GM12878 (cell line): ENCODE measurements around the gene ATXN1. TPM values are rescaled to one million over a fixed set of nuclear protein-coding genes. Genes with fewer than 3 reads are reported as not detected.

Experiments
- ATAC-seq: fragments of 200-7000 bp; cut with Tn5 transposase; 3 replicates; pipeline ENCODE4 v1.9.1; 2020; ENCODE audit warnings: mild to moderate bottlenecking, moderate library complexity
- BruUV-seq: library from RNA; stranded (reverse); fragments of 400-500 nt; replicated peaks from 2 replicates; lab custom pipeline; 2021; lab: Mats Ljungman, UMichigan
- CTCF ChIA-PET: fragments of 300-600 bp; sonication (Branson Sonifier 250); formaldehyde crosslinking; extraction: SDS; loops from one replicate; lab custom pipeline; 2021; ENCODE audit warnings: inconsistent platforms; lab: Yijun Ruan, JAX
- POLR2A ChIA-PET: fragments of 350-600 bp; formaldehyde crosslinking; extraction: SDS; loops from one replicate; lab custom pipeline; 2021; ENCODE audit warnings: inconsistent platforms; lab: Charles Lee
- RAD21 ChIA-PET: fragments of 300-600 bp; sonication (Branson Sonifier 250); formaldehyde crosslinking; loops from one replicate; lab custom pipeline; 2023; ENCODE audit warnings: antibody characterized with exemption; ENCODE audit not compliant: unreplicated experiment; lab: Charles Lee
- SMC1A ChIA-PET: fragments of 300-600 bp; sonication (Branson Sonifier 250); formaldehyde crosslinking; loops from one replicate; lab custom pipeline; 2023; ENCODE audit not compliant: unreplicated experiment, uncharacterized antibody; lab: Charles Lee
- DNase-seq: peaks from one replicate; pipeline ENCODE4 v3.0.0-alpha.2; 2011; ENCODE audit warnings: low read depth, low spot score
- FAIRE-seq: peaks from 3 replicates; lab custom pipeline; 2011; peaks lifted over from hg19 to GRCh38; lab: Jason Lieb, UNC
- H2AFZ ChIP-seq: 2 replicates; pipeline ENCODE4 v1.6.0; 2011; ENCODE audit warnings: low read depth, low read length, control low read depth; ENCODE audit not compliant: control insufficient read depth
- H3K27ac ChIP-seq: 2 replicates; pipeline ENCODE4 v1.5.1; 2011; ENCODE audit warnings: control low read depth; ENCODE audit not compliant: control insufficient read depth, insufficient read depth
- H3K27me3 ChIP-seq, 2 experiments: replicated peaks in 1 of 2; 2 replicates each; pipeline versions ENCODE4 v1.6.0 to v1.6.1; 2011; ENCODE audit warnings: low read length in 1 of 2; ENCODE audit not compliant: control insufficient read depth in 2 of 2, insufficient read depth in 2 of 2
- H3K36me3 ChIP-seq, 2 experiments: 2 replicates each; pipeline ENCODE4 v1.5.1; 2011; ENCODE audit warnings: low read length in 1 of 2; ENCODE audit not compliant: control insufficient read depth in 2 of 2, insufficient read depth in 2 of 2
- H3K4me1 ChIP-seq: 2 replicates; pipeline ENCODE4 v1.6.1; 2011; ENCODE audit warnings: mild to moderate bottlenecking, low read length, moderate library complexity, mixed read lengths; ENCODE audit not compliant: control insufficient read depth, insufficient read depth
- H3K4me2 ChIP-seq: 2 replicates; pipeline ENCODE4 v1.6.0; 2011; ENCODE audit warnings: control low read depth; ENCODE audit not compliant: control insufficient read depth, insufficient read depth
- H3K4me3 ChIP-seq: fragments of 200-600 bp; sonication (generic); 2 replicates; pipeline ENCODE4 v1.5.1; 2016
- H3K79me2 ChIP-seq: 2 replicates; pipeline ENCODE4 v1.6.0; 2011; ENCODE audit warnings: low read length; ENCODE audit not compliant: control insufficient read depth, insufficient read depth
- H3K9ac ChIP-seq: 2 replicates; pipeline ENCODE4 v1.8.0; 2011; ENCODE audit warnings: low read length, control low read depth, mixed read lengths; ENCODE audit not compliant: control insufficient read depth, insufficient read depth
- H3K9me3 ChIP-seq: replicated peaks from 3 replicates; pipeline ENCODE4 v1.5.1; 2011; ENCODE audit warnings: mild to moderate bottlenecking, low read length; ENCODE audit not compliant: control insufficient read depth, insufficient read depth
- H4K20me1 ChIP-seq: 2 replicates; pipeline ENCODE4 v1.6.0; 2011; ENCODE audit not compliant: control insufficient read depth, insufficient read depth
- BRCA1 ChIP-seq: IDR thresholded peaks from 2 replicates; pipeline ENCODE4 v1.6.1; 2011; ENCODE audit warnings: low read depth, low read length, improper control_type of control experiment
- CBX3 ChIP-seq: fragments of 200-600 bp; sonication (generic); IDR thresholded peaks from 2 replicates; pipeline ENCODE4 v1.6.1; 2016; ENCODE audit warnings: low read depth, borderline replicate concordance
- CBX5 ChIP-seq: sonication (generic); IDR thresholded peaks from 2 replicates; pipeline ENCODE4 v1.6.1; 2016; ENCODE audit warnings: low read depth, moderate library complexity, mild to moderate bottlenecking, inconsistent platforms
- CEBPB ChIP-seq, 2 experiments: fragments of 150-350 bp in 1 of 2; IDR thresholded peaks; 2 replicates each; pipeline ENCODE4 v1.6.1; 2012 to 2014; ENCODE audit warnings: low read depth in 2 of 2, low read length in 2 of 2, borderline replicate concordance in 1 of 2, inconsistent platforms in 1 of 2
- EED ChIP-seq: sonication (generic); IDR thresholded peaks from 2 replicates; pipeline ENCODE4 v1.6.1; 2016; ENCODE audit warnings: antibody characterized with exemption, low read depth
- EP300 ChIP-seq, 2 experiments: fragments of 150-350 bp in 1 of 2; IDR thresholded peaks; 2 replicates each; pipeline ENCODE4 v1.6.1; 2011 to 2012; ENCODE audit warnings: low read depth in 2 of 2, low read length in 2 of 2, borderline replicate concordance in 1 of 2, improper control_type of control experiment in 1 of 2, inconsistent platforms in 1 of 2; ENCODE audit not compliant: control insufficient read depth in 1 of 2
- HDAC2 ChIP-seq: fragments of 200-600 bp; sonication (generic); IDR thresholded peaks from 2 replicates; pipeline ENCODE4 v1.6.1; 2017
- KDM1A ChIP-seq: fragments of 200-600 bp; sonication (generic); IDR thresholded peaks from 2 replicates; pipeline ENCODE4 v1.6.1; 2016; ENCODE audit warnings: borderline replicate concordance
- MYB ChIP-seq: fragments of 150-350 bp; IDR thresholded peaks from 2 replicates; pipeline ENCODE4 v1.6.1; 2014; ENCODE audit warnings: mild to moderate bottlenecking, low read depth, low read length, borderline replicate concordance
- RAD21 ChIP-seq: IDR thresholded peaks from 2 replicates; pipeline ENCODE4 v1.6.1; 2011; ENCODE audit warnings: mild to moderate bottlenecking, low read depth, low read length, moderate library complexity; ENCODE audit not compliant: insufficient read depth
- ZBTB4 ChIP-seq: fragments of 450-650 bp; formaldehyde crosslinking; IDR thresholded peaks from 2 replicates; pipeline ENCODE4 v1.4.0; 2022; ENCODE audit warnings: mild to moderate bottlenecking, moderate library complexity
- WGBS: methylation state at CpG from one replicate; pipeline ENCODE4 v1.1.6; 2016; ENCODE audit warnings: low lambda C conversion rate; ENCODE audit not compliant: insufficient replicate concordance, insufficient coverage; ENCODE audit errors: missing lambda C conversion rate; 5-methylcytosine and 5-hydroxymethylcytosine counted together
- in situ Hi-C: fragments of 300-500 bp; cut with MboI; formaldehyde crosslinking; loops from 9 replicates; pipeline ENCODE4 v1.14.3; 2018; ENCODE audit warnings: mixed read lengths
- intact Hi-C: fragments of 100-400 bp; cut with micrococcal nuclease; formaldehyde crosslinking; loops from one replicate; pipeline ENCODE4 v1.14.2; 2022; ENCODE audit not compliant: unreplicated experiment
- polyA plus RNA-seq, 11 experiments: library from polyadenylated mRNA; depleted of rRNA in 4 of 11; unstranded in 6 of 11; stranded (reverse) in 5 of 11; fragments of >200 nt; fragmentation: Nextera tagmentation in 4 of 11; fragmentation: Illumina TruSeq in 1 of 11; extraction: Ambion mirVana in 4 of 11; extraction: Trizol in 1 of 11; gene quantifications; 1 replicate in 1 of 11; 2 replicates in 10 of 11; pipeline versions ENCODE4 v1.2.1 to v1.2.3, GENCODE V29; 2011 to 2016; ENCODE audit warnings: inconsistent platforms in 2 of 11, missing spikeins in 2 of 11, low read depth in 1 of 11
- total RNA-seq, 4 experiments: library from RNA; depleted of rRNA in 3 of 4; stranded (reverse); fragments of >200 nt in 3 of 4; fragmentation: Illumina TruSeq in 1 of 4; extraction: Trizol in 1 of 4; gene quantifications; 2 replicates each; pipeline versions ENCODE4 v1.2.1 to v1.2.3, GENCODE V29; 2013 to 2021
- TF ChIP-seq, protein P1 (sequence below): IDR thresholded peaks from 2 replicates; pipeline ENCODE4 v1.6.1; 2012; ENCODE audit warnings: mild to moderate bottlenecking, low read depth, low read length

ATXN1 gene
- total and polyA plus RNA-seq, 10 of the 15 experiments (the other 5 are each of a cell fraction or from before 2014, with no cell fraction given): 12.2 to 51.2 (median 20.5) TPM

DNA sequence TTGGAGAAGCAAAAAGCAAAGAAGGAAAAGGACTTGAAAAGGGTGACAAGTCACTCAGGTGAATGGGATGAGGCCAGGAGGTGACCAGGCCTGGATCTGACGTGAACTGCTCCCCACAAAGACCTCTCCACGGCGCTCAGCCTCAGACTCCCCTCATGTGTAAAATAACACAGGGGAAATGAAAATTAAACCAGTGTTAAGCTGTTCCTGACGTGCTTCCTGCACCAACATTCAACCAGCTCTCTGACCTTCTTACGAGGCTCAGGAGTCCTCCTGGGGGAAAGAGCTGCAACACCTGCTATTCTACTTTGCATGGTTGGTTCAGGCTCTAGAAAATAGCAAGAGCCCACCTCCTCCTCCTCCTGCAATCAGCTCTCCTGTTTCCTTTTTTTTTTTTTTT lies 256.7 kb downstream of the ATXN1 start:
- ChIA-PET RAD21 (interaction anchor here (0.7 to 3.7 kb wide), 32 partner anchors 9 to 332 kb away, joined by 3 to 56 read pairs (median 6); partner anchors contain the start of gene ATXN1), POLR2A (interaction anchor here (0.5 to 8.2 kb wide), 17 partner anchors 9 to 1709 kb away, joined by 3 to 97 read pairs (median 4); no protein-coding TSS in a partner anchor), CTCF (interaction anchor here (0.6 to 4.8 kb wide), 22 partner anchors 9 to 1354 kb away, joined by 3 to 64 read pairs (median 4); partner anchors contain the start of gene ATXN1), SMC1A (interaction anchor here (0.5 to 6.9 kb wide), 31 partner anchors 9 to 491 kb away, joined by 3 to 154 read pairs (median 5); partner anchors contain the start of gene ATXN1)
- WGBS: 0% methylated on average over 5 of the region's 5 CpGs
- Histone ChIP-seq H3K4me1 (peaks cover 50% of the 10 kb centered on the region), H3K9ac (peak overlapping the region; percentile 41), H3K4me2 (peak overlapping the region; percentile 85), H4K20me1 (no peaks in the 10 kb centered on the region), H3K36me3 (no peaks in the 10 kb centered on the region; a peak in 1 of 4 replicates), H3K27ac (peak overlapping the region; percentile 70), H3K9me3 (peaks cover 4% of the 10 kb centered on the region), H2AFZ (peak overlapping the region; percentile 26), H3K4me3 (peak overlapping the region; percentile 16), H3K27me3 (no peaks in the 10 kb centered on the region), H3K79me2 (peaks cover 3% of the 10 kb centered on the region)
- BruUV-seq: no TSS peak
- ATAC-seq: peak; percentile 57
- DNase-seq: no peak
- intact Hi-C loops: loop anchor here (2.0 kb wide), 1 partner anchor 172 kb away; no protein-coding TSS in a partner anchor
- in situ Hi-C loops: no loop called here
- FAIRE-seq: no peak
- TF ChIP-seq BRCA1: no peak
- TF ChIP-seq KDM1A: no peak
- TF ChIP-seq, protein P1, sequence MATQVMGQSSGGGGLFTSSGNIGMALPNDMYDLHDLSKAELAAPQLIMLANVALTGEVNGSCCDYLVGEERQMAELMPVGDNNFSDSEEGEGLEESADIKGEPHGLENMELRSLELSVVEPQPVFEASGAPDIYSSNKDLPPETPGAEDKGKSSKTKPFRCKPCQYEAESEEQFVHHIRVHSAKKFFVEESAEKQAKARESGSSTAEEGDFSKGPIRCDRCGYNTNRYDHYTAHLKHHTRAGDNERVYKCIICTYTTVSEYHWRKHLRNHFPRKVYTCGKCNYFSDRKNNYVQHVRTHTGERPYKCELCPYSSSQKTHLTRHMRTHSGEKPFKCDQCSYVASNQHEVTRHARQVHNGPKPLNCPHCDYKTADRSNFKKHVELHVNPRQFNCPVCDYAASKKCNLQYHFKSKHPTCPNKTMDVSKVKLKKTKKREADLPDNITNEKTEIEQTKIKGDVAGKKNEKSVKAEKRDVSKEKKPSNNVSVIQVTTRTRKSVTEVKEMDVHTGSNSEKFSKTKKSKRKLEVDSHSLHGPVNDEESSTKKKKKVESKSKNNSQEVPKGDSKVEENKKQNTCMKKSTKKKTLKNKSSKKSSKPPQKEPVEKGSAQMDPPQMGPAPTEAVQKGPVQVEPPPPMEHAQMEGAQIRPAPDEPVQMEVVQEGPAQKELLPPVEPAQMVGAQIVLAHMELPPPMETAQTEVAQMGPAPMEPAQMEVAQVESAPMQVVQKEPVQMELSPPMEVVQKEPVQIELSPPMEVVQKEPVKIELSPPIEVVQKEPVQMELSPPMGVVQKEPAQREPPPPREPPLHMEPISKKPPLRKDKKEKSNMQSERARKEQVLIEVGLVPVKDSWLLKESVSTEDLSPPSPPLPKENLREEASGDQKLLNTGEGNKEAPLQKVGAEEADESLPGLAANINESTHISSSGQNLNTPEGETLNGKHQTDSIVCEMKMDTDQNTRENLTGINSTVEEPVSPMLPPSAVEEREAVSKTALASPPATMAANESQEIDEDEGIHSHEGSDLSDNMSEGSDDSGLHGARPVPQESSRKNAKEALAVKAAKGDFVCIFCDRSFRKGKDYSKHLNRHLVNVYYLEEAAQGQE: no peak
- TF ChIP-seq CBX3: no peak
- TF ChIP-seq EP300 (IDR thresholded peaks at IDR 0.05; ENCODE audit: borderline replicate concordance in 1 of 2, control insufficient read depth in 1 of 2, low read depth in 2 of 2, low read length in 2 of 2): peak in 1 of 2 experiments; percentile 10; a peak in 1 of 4 replicates
- no peak for TF ChIP-seq CBX5
- TF ChIP-seq RAD21: no peak
- no peak for TF ChIP-seq ZBTB4 (CRISPR knock-in tag)
- no peak for TF ChIP-seq HDAC2
- TF ChIP-seq EED: peak; percentile 71
- no peak for TF ChIP-seq CEBPB (IDR thresholded peaks at IDR 0.05; ENCODE audit: borderline replicate concordance in 1 of 2, low read depth in 2 of 2, low read length in 2 of 2)
- no peak for TF ChIP-seq MYB
